ENCODE results near the gene ECEL1.

Gene ECEL1

GRCh38 chr2:232482301-232483238 lies 5.1 kb downstream of the ECEL1 start:
- DNase-seq: no peak

- no peak for DNase-seq
Measured at GRCh38 chr2:232481322-232482140, 6.1 kb downstream of the ECEL1 start.

GRCh38 chr2:232480201-232481190 lies 7.1 kb downstream of the ECEL1 start:
- no peak for DNase-seq

- DNase-seq: no peak
Measured at GRCh38 chr2:232479341-232480200, 8.1 kb downstream of the ECEL1 start.

GRCh38 chr2:232478571-232479340 lies 8.9 kb downstream of the ECEL1 start:
- DNase-seq: no peak

- DNase-seq: no peak
Measured at GRCh38 chr2:232477751-232478510, 9.7 kb downstream of the ECEL1 start.

- DNase-seq: no peak
Measured at GRCh38 chr2:232476791-232477190, 10.8 kb downstream of the ECEL1 start.

- no peak for DNase-seq
Measured at GRCh38 chr2:232476045-232476444, 11.6 kb downstream of the ECEL1 start.

- peak; percentile 46 for DNase-seq
Measured at GRCh38 chr2:232473467-232473890, 14.2 kb downstream of the ECEL1 start.

- DNase-seq: no peak
Measured at GRCh38 chr2:232466221-232466620, 21.4 kb downstream of the ECEL1 start.

GRCh38 chr2:232465061-232465460 lies 22.6 kb downstream of the ECEL1 start:
- no peak for DNase-seq

- no peak for DNase-seq
Measured at GRCh38 chr2:232464544-232464885, 23.1 kb downstream of the ECEL1 start.

- no peak for DNase-seq
Measured at GRCh38 chr2:232463701-232464543, 23.7 kb downstream of the ECEL1 start.

- DNase-seq: no peak
Measured at GRCh38 chr2:232460171-232460570, 27.5 kb downstream of the ECEL1 start.

GRCh38 chr2:232459419-232460035 lies 28.1 kb downstream of the ECEL1 start:
- DNase-seq: no peak

GRCh38 chr2:232458661-232459418 lies 28.8 kb downstream of the ECEL1 start:
- DNase-seq: no peak

- no peak for DNase-seq
Measured at GRCh38 chr2:232458051-232458660, 29.5 kb downstream of the ECEL1 start.

All from NCI-H2171 (cell line).